AG04450 (cell line): Measurements from ENCODE around the gene ZNF616. TPM values are rescaled to one million over a fixed set of nuclear protein-coding genes. Genes with fewer than 3 reads are reported as not detected.
A peak's percentile ranks its signal among the peaks of the same experiment; 100 is the strongest.
"Not testable (repeated sequence)": the region's sequence is repeated elsewhere in the genome, so short reads cannot be mapped to it uniquely, and the experiment has no call there.

Experiments
- CTCF ChIA-PET: fragments of 300-600, 350-600 bp; formaldehyde crosslinking; extraction: SDS; loops from one replicate; lab custom pipeline; 2022; ENCODE audit warnings: antibody characterized with exemption, inconsistent platforms; lab: Charles Lee
- POLR2A ChIA-PET: fragments of 350-600 bp; formaldehyde crosslinking; extraction: SDS; loops from one replicate; lab custom pipeline; 2021; ENCODE audit warnings: antibody characterized with exemption, inconsistent platforms; lab: Yijun Ruan, JAX
- DNase-seq: peaks from one replicate; pipeline ENCODE4 v3.0.0-alpha.2; 2011; ENCODE audit warnings: low read depth, low spot score
- H3K27ac ChIP-seq: one replicate; pipeline ENCODE4 v1.5.1; 2012; ENCODE audit warnings: low read depth, low read length, control low read depth
- H3K27me3 ChIP-seq: one replicate; pipeline ENCODE4 v1.6.0; 2012; ENCODE audit warnings: low read length; ENCODE audit not compliant: control insufficient read depth, insufficient read depth
- H3K4me3 ChIP-seq: 2 replicates; pipeline ENCODE4 v1.5.1; 2011; ENCODE audit warnings: mild to moderate bottlenecking, low read depth, low read length, control low read depth
- H3K9me3 ChIP-seq: 2 replicates; pipeline ENCODE4 v1.5.1; 2012; ENCODE audit warnings: low read length; ENCODE audit not compliant: control insufficient read depth, insufficient read depth
- CTCF ChIP-seq: IDR thresholded peaks from 2 replicates; pipeline ENCODE4 v1.5.1; 2011; ENCODE audit warnings: low read depth, low read length, control low read depth, inconsistent platforms
- polyA plus RNA-seq: library from polyadenylated mRNA; depleted of rRNA; stranded (reverse); fragments of >200 nt; gene quantifications from 2 replicates; pipeline ENCODE4 v1.2.3, GENCODE V29; 2011

Gene ZNF616
- polyA plus RNA-seq, 1 experiment, result 6.2 TPM

DNA sequence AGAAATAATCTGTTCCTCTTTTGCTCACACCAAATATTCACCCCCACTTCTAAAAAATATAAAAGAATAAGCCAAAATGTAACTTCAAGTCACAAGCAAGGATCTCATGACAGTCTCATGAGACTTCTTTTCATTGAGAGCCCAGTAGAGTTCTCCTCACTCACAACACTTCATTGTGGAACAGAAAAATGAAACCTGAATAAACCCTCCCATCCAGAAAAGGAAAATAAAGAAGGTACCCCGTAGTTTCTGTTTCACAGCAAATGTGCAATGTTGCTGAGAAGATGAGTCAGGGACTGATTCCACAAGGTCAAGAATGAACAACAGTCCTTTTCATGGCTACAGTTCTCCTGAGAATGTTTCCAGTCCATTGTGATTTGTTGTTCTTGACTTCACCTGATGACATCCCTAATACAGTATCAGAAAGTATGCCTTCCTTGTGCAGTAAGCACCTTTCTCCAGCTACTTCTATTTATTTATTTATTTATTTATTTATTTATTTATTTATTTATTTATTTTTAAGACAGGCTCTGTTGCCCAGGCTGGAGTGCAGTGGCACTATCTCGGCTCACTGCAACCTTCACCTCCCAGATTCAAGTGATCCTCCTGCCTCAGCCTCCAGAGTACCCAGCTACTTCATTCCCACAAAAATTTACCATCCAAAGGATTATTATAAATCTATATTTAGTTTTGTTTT lies 37.7 kb downstream of the ZNF616 start:
- no peak for DNase-seq
- peaks cover 38% of the 10 kb centered on the region for H3K9me3 ChIP-seq
- no peak overlapping the region for H3K27ac ChIP-seq
- no peak overlapping the region for H3K4me3 ChIP-seq
- ChIA-PET POLR2A (no interaction called here), CTCF (interaction anchor here (1.2 kb wide), 1 partner anchor 135 kb away, joined by 3 read pairs; no protein-coding TSS in a partner anchor)
- H3K27me3 ChIP-seq, result no peaks in the 10 kb centered on the region
- TF ChIP-seq CTCF, result no peak

DNA sequence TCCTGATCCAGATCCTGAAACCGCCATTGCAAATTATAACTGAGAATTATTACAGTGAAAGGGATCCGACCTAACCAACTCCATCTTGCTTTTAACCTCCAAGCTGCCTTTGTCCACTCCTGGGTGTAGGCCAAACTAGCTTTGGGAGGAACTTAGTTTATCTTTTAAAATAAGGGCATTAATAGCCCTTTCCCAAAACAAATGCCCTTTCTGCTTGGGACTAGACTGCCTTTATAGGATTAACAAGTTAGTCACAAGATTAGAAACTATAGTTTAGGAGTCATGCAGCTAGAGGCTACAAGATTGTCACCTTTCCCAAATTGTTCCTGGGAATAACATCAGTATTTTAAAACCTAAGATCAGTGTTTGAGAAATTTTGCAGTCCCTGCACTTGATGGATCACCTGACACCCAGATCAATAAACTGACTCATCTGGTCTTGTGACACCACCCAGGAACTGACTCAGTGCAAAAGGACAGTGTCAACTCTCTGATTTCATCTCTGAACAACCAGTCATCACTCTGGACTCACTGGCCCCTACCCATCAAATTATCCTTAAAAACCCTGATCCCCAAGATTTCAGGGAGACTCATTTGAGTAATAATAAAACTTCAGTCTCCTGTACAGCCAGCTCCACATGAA lies 40.1 kb downstream of the ZNF616 start:
- H3K27ac ChIP-seq, result no peak overlapping the region
- H3K9me3 ChIP-seq, result peaks cover 33% of the 10 kb centered on the region
- DNase-seq, result no peak
- H3K4me3 ChIP-seq, result no peak overlapping the region
- no peaks in the 10 kb centered on the region for H3K27me3 ChIP-seq
- TF ChIP-seq CTCF, result no peak
- ChIA-PET POLR2A (no interaction called here), CTCF (no interaction called here)

DNA sequence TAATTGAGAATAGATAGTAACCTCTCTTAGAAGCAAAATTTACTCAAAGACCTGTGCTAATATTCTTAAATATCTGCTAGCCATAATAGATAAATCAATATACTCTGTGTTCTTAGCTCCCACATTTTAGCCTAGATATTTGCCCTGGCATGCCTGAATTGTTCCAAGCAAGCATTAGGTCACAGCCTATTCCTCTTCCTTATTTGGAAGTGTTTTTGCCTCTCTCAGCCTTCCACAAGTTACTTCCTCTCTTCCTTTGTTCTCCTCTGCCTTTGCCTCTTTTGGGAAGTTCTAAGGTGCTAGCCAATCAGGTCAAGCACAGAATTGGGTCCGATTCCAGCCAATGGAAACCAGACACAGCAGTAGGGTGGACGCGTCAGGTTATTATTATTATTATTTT lies 43.3 kb downstream of the ZNF616 start:
- DNase-seq, H3K27ac ChIP-seq, H3K27me3 ChIP-seq, POLR2A ChIA-PET, H3K4me3 ChIP-seq: not testable (repeated sequence)
- H3K9me3 ChIP-seq, result peaks cover 38% of the 10 kb centered on the region
- CTCF ChIA-PET, result interaction anchor here (1.0 kb wide), 1 partner anchor 44 kb away, joined by 3 read pairs; no protein-coding TSS in a partner anchor

DNA sequence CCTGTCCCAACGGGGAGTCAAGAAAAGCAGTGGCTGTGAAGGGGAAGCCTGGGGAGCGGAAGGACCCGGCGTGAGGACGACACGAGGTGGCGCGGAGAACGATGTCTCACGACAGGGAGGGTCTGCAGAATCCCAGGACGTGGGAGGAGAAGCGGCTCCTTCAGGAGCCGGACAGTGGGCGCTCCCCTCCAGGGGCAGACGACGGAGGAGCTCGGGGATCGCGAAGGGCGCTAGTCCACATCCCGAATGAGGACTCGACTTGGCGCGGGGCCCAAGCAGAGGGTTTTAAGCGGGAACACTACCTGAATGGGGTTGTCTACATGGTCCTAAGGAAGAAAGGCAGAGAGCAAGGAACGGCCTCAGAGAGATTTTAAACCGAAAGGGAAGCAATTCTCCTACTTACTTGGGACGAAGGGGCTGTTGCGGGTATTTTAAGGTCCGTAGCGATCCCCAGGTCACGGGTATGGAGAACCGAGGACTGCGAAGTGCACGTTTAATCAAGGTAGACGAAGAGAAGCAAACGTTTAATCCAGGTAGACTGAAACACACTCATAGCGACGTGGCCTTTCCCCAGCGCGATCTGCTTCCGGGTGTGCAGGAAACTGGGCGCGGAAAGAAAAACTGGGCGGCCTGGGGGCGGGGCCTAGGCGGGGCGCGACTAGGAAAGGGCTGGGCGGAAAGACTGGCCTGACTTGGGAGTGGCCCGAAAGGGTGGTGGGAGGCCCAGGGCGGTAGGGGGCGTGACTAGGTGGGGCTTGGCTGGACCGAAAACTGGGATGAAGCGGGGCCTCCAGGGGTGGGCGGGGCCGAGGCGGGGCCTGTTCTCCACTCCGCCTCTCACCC lies 44.3 kb downstream of the ZNF616 start, which contains the start of gene ZNF841:
TSS of gene ZNF841 (minus strand) at position 594 of the 843 bp plus-strand sequence. CDS start 10,964 bp downstream, outside the sequence.
- CTCF ChIA-PET, result interaction anchor here (1.0 kb wide), 1 partner anchor 45 kb away, joined by 3 read pairs; no protein-coding TSS in a partner anchor
- peak; percentile 80 for DNase-seq
- Histone ChIP-seq H3K27ac (peak within 1 kb of the TSS; percentile 93), H3K4me3 (peak within 1 kb of the TSS; percentile 96), H3K9me3 (peaks cover 44% of the 10 kb centered on the region), H3K27me3 (no peaks in the 10 kb centered on the region)
- TF ChIP-seq CTCF, result no peak
- POLR2A ChIA-PET, result interaction anchor here (0.8 kb wide), 1 partner anchor 133 kb away, joined by 3 read pairs; no protein-coding TSS in a partner anchor

GRCh38 chr19:52094526-52095130 lies 45.1 kb downstream of the ZNF616 start:
- H3K9me3 ChIP-seq, result peaks cover 44% of the 10 kb centered on the region
- no peaks in the 10 kb centered on the region for H3K27me3 ChIP-seq
- POLR2A ChIA-PET, result interaction anchor here (0.8 to 1.3 kb wide), 2 partner anchors 95 to 133 kb away, joined by 3 to 6 read pairs; partner anchors contain the start of gene PPP2R1A
- no peak overlapping the region for H3K27ac ChIP-seq
- CTCF ChIA-PET, result no interaction called here
- H3K4me3 ChIP-seq, result peak overlapping the region; percentile 96
- DNase-seq, result no peak
- no peak for TF ChIP-seq CTCF
